GM19455 (cell line): ENCODE data around the gene RNGTT.

ENCODE experiments used
- ATAC-seq: cut with Tn5 transposase; IDR thresholded peaks from one replicate; pipeline ENCODE4 v1.9.1; 2021; ENCODE audit not compliant: unreplicated experiment

Gene RNGTT

GRCh38 chr6:88619951-88620350 lies 343.5 kb downstream of the RNGTT start:
- ATAC-seq, result no peak

- peak; percentile 42 for ATAC-seq
These were observed 347.0 kb downstream of the RNGTT start for GRCh38 chr6:88616380-88616779.

GRCh38 chr6:88614316-88614877 lies 349.0 kb downstream of the RNGTT start:
- ATAC-seq, result no peak

- peak; percentile 41 for ATAC-seq
These were observed 350.8 kb downstream of the RNGTT start for GRCh38 chr6:88612631-88613030.

DNA sequence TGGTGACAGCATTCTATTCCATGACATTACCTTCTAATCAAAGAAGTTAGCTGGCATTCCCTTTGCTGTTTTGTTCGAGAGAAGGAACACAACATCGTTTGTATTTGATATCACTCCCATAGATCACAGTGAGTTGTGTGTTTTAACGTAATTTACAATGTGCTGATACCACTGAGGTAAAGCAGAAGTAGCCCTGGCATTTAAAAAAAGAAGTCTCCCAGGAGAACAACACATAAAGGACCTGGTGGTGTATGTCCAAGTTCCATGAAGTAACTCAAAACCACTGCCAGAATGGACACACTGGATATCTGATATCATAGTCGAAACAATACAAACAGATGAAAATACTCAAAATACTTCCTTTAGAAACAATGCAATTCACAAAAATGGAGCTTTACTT lies 351.7 kb downstream of the RNGTT start:
- ATAC-seq, result no peak

GRCh38 chr6:88609983-88610382 lies 353.4 kb downstream of the RNGTT start:
- no peak for ATAC-seq

DNA sequence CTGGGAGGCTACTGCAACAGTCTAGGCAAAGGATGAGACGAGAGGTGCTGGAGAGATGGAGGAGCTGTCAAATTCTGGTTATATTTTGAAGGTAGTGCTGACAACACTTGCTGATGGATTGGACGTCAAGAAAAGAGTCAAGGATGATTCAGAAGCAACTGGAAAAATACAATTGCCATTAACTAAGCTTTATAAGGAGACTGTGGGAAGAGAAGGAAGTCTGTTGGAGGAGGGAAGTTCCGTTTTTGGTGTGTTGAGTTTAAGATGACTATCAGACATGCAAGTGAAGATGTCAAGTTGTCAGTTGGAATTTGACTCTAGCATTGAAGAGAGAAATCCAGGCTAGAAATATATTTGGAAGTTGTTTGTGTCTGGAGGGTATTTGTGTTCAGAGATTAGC lies 358.1 kb downstream of the RNGTT start:
- ATAC-seq, result no peak

- no peak for ATAC-seq
These were observed 363.8 kb downstream of the RNGTT start for GRCh38 chr6:88599571-88599970.

- ATAC-seq, result no peak
These were observed 366.6 kb downstream of the RNGTT start for GRCh38 chr6:88596801-88597200.

GRCh38 chr6:88588938-88589337 lies 374.5 kb downstream of the RNGTT start:
- no peak for ATAC-seq

GRCh38 chr6:88587150-88587520 lies 376.3 kb downstream of the RNGTT start:
- no peak for ATAC-seq

DNA sequence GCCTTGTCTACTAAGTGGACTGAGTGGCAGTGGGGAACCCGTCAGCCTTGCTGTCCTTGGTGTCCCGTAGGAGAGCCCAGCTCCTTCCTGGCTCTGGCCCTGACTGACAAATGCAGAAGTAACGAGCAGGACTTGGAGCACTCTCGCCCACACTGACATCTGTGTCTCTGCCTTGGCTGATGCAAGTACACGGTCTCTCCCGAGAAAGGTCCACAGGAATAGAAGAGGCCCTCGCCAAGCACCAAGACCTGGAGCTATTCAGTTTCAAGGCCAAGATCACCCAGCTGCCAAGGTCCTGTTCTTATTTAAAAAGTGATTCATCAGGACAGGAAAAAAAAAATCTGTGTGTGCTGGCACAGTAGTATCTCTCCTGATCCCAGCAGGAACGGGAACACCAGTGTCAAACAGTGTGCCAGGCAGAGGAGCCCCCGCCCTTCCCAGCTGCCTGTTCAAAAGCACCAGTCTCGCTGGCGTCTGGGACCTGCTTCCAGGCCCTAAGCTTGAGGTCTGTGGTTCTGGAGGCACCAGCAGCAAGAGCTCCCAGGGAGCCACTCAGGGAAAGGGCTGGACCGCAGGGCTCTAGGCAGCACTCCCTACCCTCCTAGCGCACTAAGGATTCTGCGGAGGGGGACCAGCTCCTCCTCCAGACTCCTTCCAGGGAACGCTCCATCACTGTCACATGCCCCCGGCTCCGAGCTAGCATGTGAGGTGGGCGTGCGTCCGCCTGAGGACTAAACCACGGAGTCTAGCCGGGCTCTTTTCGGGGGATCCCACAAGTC lies 376.9 kb downstream of the RNGTT start:
- ATAC-seq, result no peak

DNA sequence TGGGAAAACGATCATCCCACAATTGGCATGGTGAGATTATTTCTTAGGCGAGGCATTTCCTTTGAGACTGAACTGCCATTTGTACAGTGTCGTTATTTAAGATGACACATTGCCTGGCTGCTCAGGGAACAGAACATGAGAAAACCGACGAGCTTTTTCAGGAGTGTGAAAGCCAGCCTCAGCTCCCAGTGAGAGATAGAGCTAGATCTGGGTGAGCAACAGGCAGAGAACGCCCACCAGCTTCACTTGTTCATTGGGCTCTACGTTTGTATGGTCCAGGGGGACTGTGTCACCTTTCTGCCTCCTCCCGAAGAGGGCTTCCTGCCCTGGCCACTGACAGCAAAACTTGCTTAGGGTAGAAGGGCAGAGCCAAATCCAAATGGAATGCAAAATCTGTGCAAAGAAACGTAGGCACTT lies 378.1 kb downstream of the RNGTT start:
- ATAC-seq, result no peak

GRCh38 chr6:88584581-88585275 lies 378.7 kb downstream of the RNGTT start:
- no peak for ATAC-seq

GRCh38 chr6:88577461-88577860 lies 386.0 kb downstream of the RNGTT start:
- no peak for ATAC-seq

DNA sequence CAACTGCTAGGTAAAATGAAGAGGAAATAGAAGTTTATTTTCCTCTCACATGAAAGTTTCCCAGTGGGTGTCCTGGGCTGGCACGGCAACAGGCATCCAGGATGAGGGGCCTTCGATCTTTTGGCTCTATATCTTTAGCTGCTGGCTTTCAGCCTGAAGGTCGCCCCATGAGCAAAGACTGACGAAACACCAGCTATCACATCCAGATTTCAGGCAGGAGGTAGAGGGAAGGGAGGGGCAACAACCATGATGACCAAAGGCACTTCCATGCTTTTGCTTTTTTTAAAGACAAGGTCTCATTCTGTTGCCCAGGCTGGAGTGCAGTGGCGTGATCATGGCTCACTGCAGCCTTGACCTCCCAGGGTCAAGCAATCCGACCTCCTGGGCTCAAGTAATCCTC lies 387.9 kb downstream of the RNGTT start:
- ATAC-seq, result no peak

DNA sequence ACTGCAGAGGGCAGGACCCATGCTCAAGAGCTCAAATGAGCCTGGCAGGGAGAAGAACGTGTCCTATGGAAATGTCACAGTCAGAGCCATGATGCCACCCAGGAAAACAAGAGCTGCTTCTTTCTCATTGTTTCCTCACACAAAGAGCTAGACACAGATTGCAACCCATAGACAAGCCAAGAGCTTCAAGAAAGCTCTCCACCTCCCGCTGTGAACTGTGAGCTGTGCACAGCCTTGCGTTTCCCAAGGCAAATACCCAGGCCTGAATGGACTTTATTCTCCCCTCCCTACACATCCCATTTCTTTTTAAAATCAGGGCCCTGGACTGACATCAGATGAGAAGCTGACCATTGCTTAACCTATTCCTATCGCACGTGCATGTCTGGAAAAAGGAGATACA lies 388.8 kb downstream of the RNGTT start:
- ATAC-seq, result no peak

DNA sequence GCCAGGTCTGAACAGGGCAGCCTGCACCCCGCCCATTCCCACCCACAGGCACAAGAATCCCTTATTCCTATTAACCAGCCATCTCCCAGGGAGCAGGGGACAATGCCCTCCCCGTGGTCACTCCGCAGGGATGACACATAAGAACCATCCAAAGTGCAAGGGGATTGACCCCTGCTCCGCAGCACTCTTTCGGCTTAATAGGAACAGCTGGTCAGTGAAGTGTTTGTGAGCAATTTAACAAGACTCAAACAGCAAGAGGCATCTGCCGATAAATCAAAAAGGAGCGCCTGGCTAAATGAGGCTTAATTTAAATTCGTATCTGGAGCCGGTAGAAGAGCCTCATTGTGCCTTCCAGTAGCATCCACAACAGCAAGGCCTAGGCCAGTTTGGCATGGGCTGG lies 389.4 kb downstream of the RNGTT start:
- no peak for ATAC-seq

- no peak for ATAC-seq
These were observed 389.9 kb downstream of the RNGTT start for GRCh38 chr6:88573561-88573960.

DNA sequence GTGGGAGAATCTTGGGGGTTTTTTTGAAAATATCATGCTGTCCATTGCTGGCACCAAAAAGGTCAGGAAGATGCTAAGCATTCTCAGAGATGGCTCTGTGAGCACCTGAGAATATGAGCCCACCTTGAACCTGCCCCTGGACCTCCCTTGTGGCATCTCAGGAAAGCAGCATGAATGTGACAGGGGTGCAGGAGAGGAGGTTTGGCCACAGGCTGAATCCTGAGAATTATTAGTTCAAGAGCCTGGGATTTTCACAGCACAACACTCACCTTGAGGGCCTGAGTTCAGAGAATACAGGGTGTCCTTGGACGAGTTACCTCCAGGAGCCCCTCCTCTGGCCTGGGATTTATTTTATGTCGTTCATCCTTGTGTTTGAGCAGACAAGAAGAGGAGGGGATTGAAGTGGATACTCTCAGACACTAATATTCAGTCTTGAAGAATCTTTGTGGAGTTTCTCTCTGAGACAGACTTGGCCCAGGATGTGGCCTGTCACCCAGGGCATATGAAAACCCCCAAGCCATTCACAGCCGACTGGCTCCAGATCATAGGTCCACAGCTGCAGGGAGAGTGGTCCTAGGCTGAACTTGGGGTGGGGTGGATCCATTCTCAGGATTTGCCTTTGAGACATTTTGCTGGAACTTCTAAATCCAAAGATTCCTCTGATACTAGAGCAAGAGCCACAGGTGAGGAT lies 390.8 kb downstream of the RNGTT start:
- no peak for ATAC-seq

- no peak for ATAC-seq
These were observed 393.5 kb downstream of the RNGTT start for GRCh38 chr6:88569959-88570358.

DNA sequence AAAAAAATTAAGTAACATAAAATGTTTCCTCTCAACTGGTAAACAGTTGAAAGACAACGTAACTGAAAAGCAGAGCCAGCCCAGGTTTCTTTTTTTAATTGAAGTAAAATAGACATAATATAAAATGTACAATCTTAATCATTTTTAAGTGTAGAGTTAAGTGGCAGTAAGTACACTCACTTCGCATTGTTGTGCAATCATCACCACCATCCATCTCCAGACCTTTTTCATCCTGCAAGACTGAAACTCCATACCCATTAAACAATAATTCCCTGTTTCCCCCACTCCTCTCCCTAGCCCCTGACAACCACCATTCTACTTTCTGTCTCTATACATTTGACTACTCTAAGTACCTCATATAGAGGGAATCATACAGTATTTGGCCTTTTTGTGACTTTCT lies 395.7 kb downstream of the RNGTT start:
- ATAC-seq, result no peak
